A549 treated with ZK216348 at 1 μM for 4 hours (cell line): ENCODE results near the gene NFATC2. TPM values are rescaled to one million over a fixed set of nuclear protein-coding genes. Genes with fewer than 3 reads are reported as not detected.

ENCODE experiments used
- total RNA-seq: library from RNA; stranded (reverse); fragments of 200-300 nt; extraction: Qiagen RNA extraction; gene quantifications from 5 replicates; pipeline ENCODE4 v1.2.3, GENCODE V29; 2022; ENCODE audit warnings: low read depth

The NFATC2 gene
- total RNA-seq: 7.0 to 9.8 TPM (median 7.2 TPM) in 5 replicates

GRCh38 chr20:51542571-51543421, at the start of gene NFATC2:
Gene NFATC2 (minus strand): TSS chr20:51542719. CDS start chr20:51542499, 220 bp downstream.

Other genes starting within 250 kb of the NFATC2 start
- gene ATP9A, start 225.7 kb upstream of the NFATC2 start, total RNA-seq: 10.8 to 18.0 TPM (median 13.7 TPM) in 5 replicates